GM12878 (cell line): ENCODE data around the gene MRPL12. TPM values are rescaled to one million over a fixed set of nuclear protein-coding genes. Genes with fewer than 3 reads are reported as not detected.

Source experiments
- ATF2 ChIP-seq: IDR thresholded peaks from 2 replicates; pipeline ENCODE4 v1.6.1; 2012; ENCODE audit warnings: low read length, inconsistent platforms
- ATF7 ChIP-seq: fragments of 450-650 bp; IDR thresholded peaks from 2 replicates; pipeline ENCODE4 v1.6.1; 2016; ENCODE audit warnings: low read depth, mild to moderate bottlenecking
- BHLHE40 ChIP-seq, 2 experiments: fragments of 450-650 bp in 1 of 2; IDR thresholded peaks; 2 replicates each; pipeline ENCODE4 v1.6.1; 2011 to 2017; ENCODE audit warnings: low read depth in 2 of 2, borderline replicate concordance in 1 of 2, improper control_type of control experiment in 1 of 2, low read length in 1 of 2, mild to moderate bottlenecking in 1 of 2
- BMI1 ChIP-seq: fragments of 450-650 bp; IDR thresholded peaks from 2 replicates; pipeline ENCODE4 v1.6.1; 2016; ENCODE audit warnings: mild to moderate bottlenecking, moderate library complexity, borderline replicate concordance
- CHD2 ChIP-seq: IDR thresholded peaks from 2 replicates; pipeline ENCODE4 v1.6.1; 2011; ENCODE audit warnings: low read depth, low read length, improper control_type of control experiment, borderline replicate concordance
- CREB1 ChIP-seq: IDR thresholded peaks from 2 replicates; pipeline ENCODE4 v1.6.1; 2012; ENCODE audit warnings: low read depth, mild to moderate bottlenecking, inconsistent platforms
- EGR1 ChIP-seq, 2 experiments: IDR thresholded peaks; 1 replicate in 1 of 2; 2 replicates in 1 of 2; pipeline ENCODE4 v1.6.1; 2011 to 2012; ENCODE audit warnings: low read depth in 2 of 2, low read length in 2 of 2, borderline replicate concordance in 1 of 2, mild to moderate bottlenecking in 1 of 2, moderate library complexity in 1 of 2
- ESRRA ChIP-seq: IDR thresholded peaks from 2 replicates; pipeline ENCODE4 v1.6.1; 2012; ENCODE audit warnings: mild to moderate bottlenecking, low read length, improper control_type of control experiment
- EZH2 ChIP-seq: IDR thresholded peaks from 2 replicates; pipeline ENCODE4 v1.6.1; 2012; ENCODE audit warnings: low read depth, mild to moderate bottlenecking, control low read depth, inconsistent platforms, low read length, borderline replicate concordance; ENCODE audit not compliant: control insufficient read depth
- IRF4 ChIP-seq: IDR thresholded peaks from 2 replicates; pipeline ENCODE4 v1.6.1; 2011; ENCODE audit warnings: low read depth, low read length
- PKNOX1 ChIP-seq: fragments of 450-650 bp; IDR thresholded peaks from 2 replicates; pipeline ENCODE4 v1.6.1; 2016; ENCODE audit warnings: mild to moderate bottlenecking
- POLR2A ChIP-seq: IDR thresholded peaks from 2 replicates; pipeline ENCODE4 v1.6.1; 2011; ENCODE audit warnings: low read depth, mild to moderate bottlenecking, low read length
- POLR2AphosphoS2 ChIP-seq: IDR thresholded peaks from 2 replicates; pipeline ENCODE4 v1.6.1; 2011; ENCODE audit warnings: low read depth, mild to moderate bottlenecking, low read length, improper control_type of control experiment, moderate library complexity
- POU2F2 ChIP-seq: IDR thresholded peaks from 3 replicates; pipeline ENCODE4 v1.6.1; 2011; ENCODE audit warnings: low read depth, mild to moderate bottlenecking, low read length, borderline replicate concordance
- RB1 ChIP-seq: fragments of 450-650 bp; formaldehyde crosslinking; IDR thresholded peaks from 2 replicates; pipeline ENCODE4 v1.6.1; 2017; ENCODE audit warnings: mild to moderate bottlenecking, borderline replicate concordance
- RUNX3 ChIP-seq: IDR thresholded peaks from 2 replicates; pipeline ENCODE4 v1.6.1; 2012; ENCODE audit warnings: low read length, inconsistent platforms
- SPI1 ChIP-seq: IDR thresholded peaks from 2 replicates; pipeline ENCODE4 v1.6.1; 2011; ENCODE audit warnings: low read depth, mild to moderate bottlenecking, low read length, moderate library complexity, borderline replicate concordance; ENCODE audit not compliant: insufficient read depth
- YBX1 ChIP-seq: fragments of 450-650 bp; IDR thresholded peaks from 2 replicates; pipeline ENCODE4 v1.6.1; 2016; ENCODE audit warnings: antibody characterized with exemption
- YY1 ChIP-seq: IDR thresholded peaks from 2 replicates; pipeline ENCODE4 v1.6.1; 2011; ENCODE audit warnings: low read depth, mild to moderate bottlenecking, low read length
- ZNF207 ChIP-seq: fragments of 450-650 bp; IDR thresholded peaks from 2 replicates; pipeline ENCODE4 v1.6.1; 2014; ENCODE audit warnings: antibody characterized with exemption, mild to moderate bottlenecking, borderline replicate concordance
- ZNF622 ChIP-seq: fragments of 450-650 bp; IDR thresholded peaks from 2 replicates; pipeline ENCODE4 v1.6.1; 2017; ENCODE audit warnings: mild to moderate bottlenecking, inconsistent platforms
- ZZZ3 ChIP-seq: IDR thresholded peaks from 2 replicates; pipeline ENCODE4 v1.6.1; 2011; ENCODE audit warnings: low read depth; ENCODE audit not compliant: control insufficient read depth, insufficient read length
- polyA plus RNA-seq, 11 experiments: library from polyadenylated mRNA; depleted of rRNA in 4 of 11; unstranded in 6 of 11; stranded (reverse) in 5 of 11; fragments of >200 nt; fragmentation: Nextera tagmentation in 4 of 11; fragmentation: Illumina TruSeq in 1 of 11; extraction: Ambion mirVana in 4 of 11; extraction: Trizol in 1 of 11; gene quantifications; 1 replicate in 1 of 11; 2 replicates in 10 of 11; pipeline versions ENCODE4 v1.2.1 to v1.2.3, GENCODE V29; 2011 to 2016; ENCODE audit warnings: inconsistent platforms in 2 of 11, missing spikeins in 2 of 11, low read depth in 1 of 11
- total RNA-seq, 4 experiments: library from RNA; depleted of rRNA in 3 of 4; stranded (reverse); fragments of >200 nt in 3 of 4; fragmentation: Illumina TruSeq in 1 of 4; extraction: Trizol in 1 of 4; gene quantifications; 2 replicates each; pipeline versions ENCODE4 v1.2.1 to v1.2.3, GENCODE V29; 2013 to 2021
- TF ChIP-seq, protein P1 (sequence below): fragments of 150-350 bp; IDR thresholded peaks from 2 replicates; pipeline ENCODE4 v1.6.1; 2016; ENCODE audit warnings: low read depth, low read length

The MRPL12 gene
- total and polyA plus RNA-seq, 10 of the 15 experiments (the other 5 are each of a cell fraction or from before 2014, with no cell fraction given), result 1.3 to 269 (median 117) TPM

DNA sequence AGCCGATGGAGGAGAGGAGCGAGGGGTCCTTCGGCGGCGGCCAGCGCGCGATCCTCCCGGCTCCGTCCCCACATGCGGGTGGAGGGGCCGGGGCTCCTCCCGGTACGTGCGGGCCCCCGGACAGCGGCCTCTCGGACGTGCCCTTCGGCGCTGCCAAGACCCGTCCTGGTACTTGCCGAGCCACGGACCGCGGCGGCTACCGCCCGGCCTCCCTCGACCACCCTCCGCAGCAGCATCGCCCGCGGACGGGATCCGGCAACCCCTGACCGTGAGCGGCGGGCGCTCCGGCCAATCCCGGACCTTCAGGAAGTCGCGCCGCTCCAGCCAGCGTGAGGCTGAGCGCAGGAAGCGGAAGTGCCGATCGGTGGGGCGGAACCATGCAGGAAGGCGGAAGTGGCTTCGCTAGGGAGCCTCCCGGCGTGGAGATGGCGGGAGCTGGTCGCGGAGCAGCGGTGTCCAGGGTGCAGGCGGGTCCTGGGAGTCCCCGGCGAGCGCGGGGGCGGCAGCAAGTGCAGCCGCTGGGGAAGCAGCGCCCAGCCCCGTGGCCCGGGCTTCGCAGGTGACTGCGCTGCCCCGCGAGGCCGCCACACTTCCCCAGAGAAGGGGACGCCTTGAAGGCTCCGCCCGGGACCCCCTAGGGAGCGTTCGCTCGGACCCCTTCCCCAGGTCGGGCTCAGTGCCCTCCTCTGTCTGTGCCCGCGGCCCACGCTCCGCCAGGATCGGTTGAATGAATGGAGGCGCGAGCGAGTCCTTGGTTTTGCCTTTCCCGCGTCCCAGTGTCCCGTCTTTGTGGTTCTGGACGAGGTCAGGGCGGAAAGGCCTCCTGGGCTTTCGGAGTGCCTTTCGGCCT, 36.6 kb upstream of the MRPL12 start, which contains the start of the genes CCDC137 and OXLD1 (continued):
- TF ChIP-seq YBX1 (no peak), RB1 (peak; percentile 79; the same call in 1 of the 2 replicates), ZNF207 (0 out of 2 replicates have a peak, but pooled peaks have one; percentile 62), EGR1 (IDR thresholded peaks at IDR 0.05; ENCODE audit: borderline replicate concordance in 1 of 2, low read depth in 2 of 2, low read length in 2 of 2) (peak in 1 of 2 experiments; percentile 82; a peak in 2 of 3 replicates), EZH2 (no peak), SPI1 (peak; percentile 91), POLR2A (peak; percentile 99), ZZZ3 (no peak), ESRRA (0 out of 2 replicates have a peak, but pooled peaks have one; percentile 24), BHLHE40 (IDR thresholded peaks at IDR 0.05; ENCODE audit: borderline replicate concordance in 1 of 2, low read depth in 2 of 2, low read length in 1 of 2) (no peak; a peak in 1 of 4 replicates), YY1 (peak; percentile 94), BMI1 (no peak), CHD2 (peak; percentile 92), PKNOX1 (peak; percentile 100), POU2F2 (peak; percentile 89), POLR2AphosphoS2 (peak; percentile 86), IRF4 (no peak), RUNX3 (peak; percentile 42), ATF7 (no peak), CREB1 (peak; percentile 61; the same call in 1 of the 2 replicates), ATF2 (no peak), ZNF622 (no peak)
- TF ChIP-seq, protein P1, sequence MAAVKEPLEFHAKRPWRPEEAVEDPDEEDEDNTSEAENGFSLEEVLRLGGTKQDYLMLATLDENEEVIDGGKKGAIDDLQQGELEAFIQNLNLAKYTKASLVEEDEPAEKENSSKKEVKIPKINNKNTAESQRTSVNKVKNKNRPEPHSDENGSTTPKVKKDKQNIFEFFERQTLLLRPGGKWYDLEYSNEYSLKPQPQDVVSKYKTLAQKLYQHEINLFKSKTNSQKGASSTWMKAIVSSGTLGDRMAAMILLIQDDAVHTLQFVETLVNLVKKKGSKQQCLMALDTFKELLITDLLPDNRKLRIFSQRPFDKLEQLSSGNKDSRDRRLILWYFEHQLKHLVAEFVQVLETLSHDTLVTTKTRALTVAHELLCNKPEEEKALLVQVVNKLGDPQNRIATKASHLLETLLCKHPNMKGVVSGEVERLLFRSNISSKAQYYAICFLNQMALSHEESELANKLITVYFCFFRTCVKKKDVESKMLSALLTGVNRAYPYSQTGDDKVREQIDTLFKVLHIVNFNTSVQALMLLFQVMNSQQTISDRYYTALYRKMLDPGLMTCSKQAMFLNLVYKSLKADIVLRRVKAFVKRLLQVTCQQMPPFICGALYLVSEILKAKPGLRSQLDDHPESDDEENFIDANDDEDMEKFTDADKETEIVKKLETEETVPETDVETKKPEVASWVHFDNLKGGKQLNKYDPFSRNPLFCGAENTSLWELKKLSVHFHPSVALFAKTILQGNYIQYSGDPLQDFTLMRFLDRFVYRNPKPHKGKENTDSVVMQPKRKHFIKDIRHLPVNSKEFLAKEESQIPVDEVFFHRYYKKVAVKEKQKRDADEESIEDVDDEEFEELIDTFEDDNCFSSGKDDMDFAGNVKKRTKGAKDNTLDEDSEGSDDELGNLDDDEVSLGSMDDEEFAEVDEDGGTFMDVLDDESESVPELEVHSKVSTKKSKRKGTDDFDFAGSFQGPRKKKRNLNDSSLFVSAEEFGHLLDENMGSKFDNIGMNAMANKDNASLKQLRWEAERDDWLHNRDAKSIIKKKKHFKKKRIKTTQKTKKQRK, result peak; percentile 48; the same call in 1 of the 2 replicates
